Measurements from ENCODE around the gene MAP3K9.
A peak's percentile ranks its signal among the peaks of the same experiment; 100 is the strongest.
"Not testable (repeated sequence)": the region's sequence is repeated elsewhere in the genome, so short reads cannot be mapped to it uniquely, and the experiment has no call there.

MAP3K9 gene

GRCh38 chr14:70724110-70724509, 85.2 kb downstream of the MAP3K9 start:
- no peak for DNase-seq (ENCODE audit: low spot score)

GRCh38 chr14:70723276-70723675, 86.0 kb downstream of the MAP3K9 start:
- no peak for DNase-seq (ENCODE audit: low spot score)

- DNase-seq (ENCODE audit: low spot score), result no peak
These were observed 86.9 kb downstream of the MAP3K9 start for GRCh38 chr14:70722418-70722817.

- no peak for DNase-seq (ENCODE audit: low spot score)
These were observed 87.8 kb downstream of the MAP3K9 start for GRCh38 chr14:70721542-70721941.

GRCh38 chr14:70718383-70719118, 90.8 kb downstream of the MAP3K9 start:
- no peak for DNase-seq (ENCODE audit: low spot score)

- no peak for DNase-seq (ENCODE audit: low spot score)
These were observed 92.4 kb downstream of the MAP3K9 start for GRCh38 chr14:70716958-70717357.

- no peak for DNase-seq (ENCODE audit: low spot score)
These were observed 92.8 kb downstream of the MAP3K9 start for GRCh38 chr14:70716483-70716882.

GRCh38 chr14:70714055-70714550, 95.2 kb downstream of the MAP3K9 start:
- DNase-seq (ENCODE audit: low spot score), result peak; percentile 31

GRCh38 chr14:70713511-70713916, 95.8 kb downstream of the MAP3K9 start:
- no peak for DNase-seq (ENCODE audit: low spot score)

GRCh38 chr14:70713096-70713495, 96.2 kb downstream of the MAP3K9 start:
- DNase-seq (ENCODE audit: low spot score), result no peak

- DNase-seq (ENCODE audit: low spot score), result no peak
These were observed 97.9 kb downstream of the MAP3K9 start for GRCh38 chr14:70711451-70711850.

GRCh38 chr14:70709726-70710382, 99.5 kb downstream of the MAP3K9 start:
- DNase-seq (ENCODE audit: low spot score), result no peak

GRCh38 chr14:70708717-70709570, 100.4 kb downstream of the MAP3K9 start:
- no peak for DNase-seq (ENCODE audit: low spot score)

- DNase-seq (ENCODE audit: low spot score), result peak; percentile 32
These were observed 101.9 kb downstream of the MAP3K9 start for GRCh38 chr14:70707138-70708038.

- DNase-seq (ENCODE audit: low spot score), result no peak
These were observed 103.1 kb downstream of the MAP3K9 start for GRCh38 chr14:70706177-70706576.

- no peak for DNase-seq (ENCODE audit: low spot score)
These were observed 104.4 kb downstream of the MAP3K9 start for GRCh38 chr14:70704960-70705359.

GRCh38 chr14:70703621-70704168, 105.6 kb downstream of the MAP3K9 start:
- DNase-seq (ENCODE audit: low spot score), result not testable (repeated sequence)

GRCh38 chr14:70702161-70702560, 107.2 kb downstream of the MAP3K9 start:
- DNase-seq (ENCODE audit: low spot score), result no peak

GRCh38 chr14:70701610-70702009, 107.7 kb downstream of the MAP3K9 start:
- no peak for DNase-seq (ENCODE audit: low spot score)

GRCh38 chr14:70700955-70701585, 108.2 kb downstream of the MAP3K9 start:
- no peak for DNase-seq (ENCODE audit: low spot score)

GRCh38 chr14:70699646-70700045, 109.7 kb downstream of the MAP3K9 start:
- DNase-seq (ENCODE audit: low spot score), result no peak

All from hepatic stellate cell (primary cell).